Body of pancreas (tissue), 4 donors: ENCODE measurements around the gene KCTD10.

Source experiments
- POLR2A ChIP-seq, 3 donors: fragments of 450-650 bp; IDR thresholded peaks; one replicate each; pipeline ENCODE4 v1.6.1; 2016; ENCODE audit warnings: antibody characterized with exemption in 3 of 3, mild to moderate bottlenecking in 2 of 3
- TF ChIP-seq, protein P1 (sequence below), 7 experiments: fragments of 450-650 bp in 4 of 7; fragments of 200-600 bp in 3 of 7; sonication (generic) in 3 of 7; IDR thresholded peaks; one replicate each; pipeline ENCODE4 v1.5.1; 2016 to 2019; ENCODE audit warnings: antibody characterized with exemption in 7 of 7

DNA sequence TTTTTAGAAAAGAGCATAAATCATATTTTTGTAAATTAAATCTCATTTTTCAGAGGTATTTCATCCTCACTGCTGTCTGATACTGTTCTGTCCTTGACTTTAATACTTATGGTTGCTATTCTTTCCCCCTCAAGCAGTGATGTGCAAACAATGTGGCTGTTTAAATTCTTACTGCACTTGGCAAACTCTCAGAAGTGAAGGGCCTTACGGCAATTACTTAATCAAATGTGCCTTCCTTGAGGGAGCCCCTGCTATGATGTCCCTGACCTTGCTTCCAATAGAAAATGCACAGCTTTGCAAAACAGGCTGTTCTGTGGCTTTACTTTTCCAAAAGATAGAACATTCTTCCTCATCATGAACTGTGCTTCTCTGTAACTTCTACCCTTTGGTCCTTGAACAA lies 35.5 kb upstream of the KCTD10 start:
- TF ChIP-seq, protein P1, sequence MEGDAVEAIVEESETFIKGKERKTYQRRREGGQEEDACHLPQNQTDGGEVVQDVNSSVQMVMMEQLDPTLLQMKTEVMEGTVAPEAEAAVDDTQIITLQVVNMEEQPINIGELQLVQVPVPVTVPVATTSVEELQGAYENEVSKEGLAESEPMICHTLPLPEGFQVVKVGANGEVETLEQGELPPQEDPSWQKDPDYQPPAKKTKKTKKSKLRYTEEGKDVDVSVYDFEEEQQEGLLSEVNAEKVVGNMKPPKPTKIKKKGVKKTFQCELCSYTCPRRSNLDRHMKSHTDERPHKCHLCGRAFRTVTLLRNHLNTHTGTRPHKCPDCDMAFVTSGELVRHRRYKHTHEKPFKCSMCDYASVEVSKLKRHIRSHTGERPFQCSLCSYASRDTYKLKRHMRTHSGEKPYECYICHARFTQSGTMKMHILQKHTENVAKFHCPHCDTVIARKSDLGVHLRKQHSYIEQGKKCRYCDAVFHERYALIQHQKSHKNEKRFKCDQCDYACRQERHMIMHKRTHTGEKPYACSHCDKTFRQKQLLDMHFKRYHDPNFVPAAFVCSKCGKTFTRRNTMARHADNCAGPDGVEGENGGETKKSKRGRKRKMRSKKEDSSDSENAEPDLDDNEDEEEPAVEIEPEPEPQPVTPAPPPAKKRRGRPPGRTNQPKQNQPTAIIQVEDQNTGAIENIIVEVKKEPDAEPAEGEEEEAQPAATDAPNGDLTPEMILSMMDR (IDR thresholded peaks at IDR 0.05) = no peak
- TF ChIP-seq POLR2A (IDR thresholded peaks at IDR 0.05) = no peak
